GM18511 (cell line): ENCODE results near the gene FFAR3.
"Not testable (repeated sequence)": the region's sequence is repeated elsewhere in the genome, so short reads cannot be mapped to it uniquely, and the experiment has no call there.

Experiments used
- ATAC-seq: cut with Tn5 transposase; IDR thresholded peaks from one replicate; pipeline ENCODE4 v1.9.1; 2021; ENCODE audit warnings: mild to moderate bottlenecking, moderate library complexity; ENCODE audit not compliant: unreplicated experiment

Gene FFAR3

GRCh38 chr19:35373492-35373891, 15.2 kb downstream of the FFAR3 start:
- ATAC-seq: no peak

- not testable (repeated sequence) for ATAC-seq
These were observed 15.8 kb downstream of the FFAR3 start for GRCh38 chr19:35374031-35374430.

- ATAC-seq: no peak
These were observed 17.4 kb downstream of the FFAR3 start for GRCh38 chr19:35375505-35376307.

GRCh38 chr19:35377656-35378055, 19.4 kb downstream of the FFAR3 start:
- ATAC-seq: no peak

- ATAC-seq: no peak
These were observed 20.1 kb downstream of the FFAR3 start for GRCh38 chr19:35378356-35378755.

- ATAC-seq: not testable (repeated sequence)
These were observed 21.3 kb downstream of the FFAR3 start for GRCh38 chr19:35379545-35379944.

- ATAC-seq: no peak
These were observed 21.7 kb downstream of the FFAR3 start for GRCh38 chr19:35379992-35380391.

- ATAC-seq: no peak
These were observed 22.3 kb downstream of the FFAR3 start for GRCh38 chr19:35380450-35381124.

- no peak for ATAC-seq
These were observed 23.1 kb downstream of the FFAR3 start for GRCh38 chr19:35381318-35381717.

GRCh38 chr19:35381926-35382325, 23.7 kb downstream of the FFAR3 start:
- no peak for ATAC-seq

- no peak for ATAC-seq
These were observed 25.3 kb downstream of the FFAR3 start for GRCh38 chr19:35383536-35383935.

GRCh38 chr19:35388277-35389054, 30.2 kb downstream of the FFAR3 start:
- ATAC-seq: no peak

GRCh38 chr19:35389192-35389861, 31.1 kb downstream of the FFAR3 start:
- ATAC-seq: no peak

- ATAC-seq: no peak
These were observed 34.8 kb downstream of the FFAR3 start for GRCh38 chr19:35392742-35393715.

GRCh38 chr19:35395382-35396199, 37.3 kb downstream of the FFAR3 start:
- no peak for ATAC-seq

- no peak for ATAC-seq
These were observed 38.1 kb downstream of the FFAR3 start for GRCh38 chr19:35396240-35396885.

GRCh38 chr19:35397064-35397463, 38.8 kb downstream of the FFAR3 start:
- ATAC-seq: no peak

GRCh38 chr19:35398570-35398969, 40.3 kb downstream of the FFAR3 start:
- no peak for ATAC-seq

GRCh38 chr19:35399231-35399630, 41.0 kb downstream of the FFAR3 start:
- ATAC-seq: no peak
